IPS-20b (cell line): ENCODE measurements around the gene ZNF346.

Experiments used
- H3K27ac ChIP-seq: one replicate; pipeline ENCODE4 v1.5.1; 2013; ENCODE audit warnings: low read length
- H3K27me3 ChIP-seq: 2 replicates; pipeline ENCODE4 v1.6.1; 2013; ENCODE audit warnings: mild to moderate bottlenecking, low read length, inconsistent platforms; ENCODE audit not compliant: insufficient read depth
- H3K36me3 ChIP-seq: 2 replicates; pipeline ENCODE4 v1.6.1; 2013; ENCODE audit warnings: low read depth, mild to moderate bottlenecking, inconsistent platforms, low read length, moderate library complexity; ENCODE audit not compliant: insufficient read depth
- H3K4me1 ChIP-seq: 2 replicates; pipeline ENCODE4 v1.6.1; 2013; ENCODE audit warnings: mild to moderate bottlenecking, control low read depth, inconsistent platforms, low read length, moderate library complexity; ENCODE audit not compliant: insufficient read depth
- H3K4me3 ChIP-seq: 2 replicates; pipeline ENCODE4 v1.5.1; 2013; ENCODE audit warnings: mild to moderate bottlenecking, low read length, inconsistent platforms
- H3K9ac ChIP-seq: 2 replicates; pipeline ENCODE4 v1.6.1; 2013; ENCODE audit warnings: low read depth, mild to moderate bottlenecking, inconsistent platforms, low read length, moderate library complexity
- H3K9me3 ChIP-seq: 2 replicates; pipeline ENCODE4 v1.6.1; 2013; ENCODE audit warnings: mild to moderate bottlenecking, low read depth, low read length, inconsistent platforms; ENCODE audit not compliant: insufficient read depth

ZNF346 gene

GRCh38 chr5:177097016-177097985, 74.8 kb downstream of the ZNF346 start:
- no peaks in the 10 kb centered on the region for H3K27me3 ChIP-seq
- H3K27ac ChIP-seq = no peak overlapping the region
- peaks cover 36% of the 10 kb centered on the region for H3K36me3 ChIP-seq
- peaks cover 6% of the 10 kb centered on the region; the same call in 1 of the 2 replicates for H3K4me1 ChIP-seq
- H3K9me3 ChIP-seq = no peaks in the 10 kb centered on the region
- H3K4me3 ChIP-seq = no peak overlapping the region
- H3K9ac ChIP-seq = no peak overlapping the region

DNA sequence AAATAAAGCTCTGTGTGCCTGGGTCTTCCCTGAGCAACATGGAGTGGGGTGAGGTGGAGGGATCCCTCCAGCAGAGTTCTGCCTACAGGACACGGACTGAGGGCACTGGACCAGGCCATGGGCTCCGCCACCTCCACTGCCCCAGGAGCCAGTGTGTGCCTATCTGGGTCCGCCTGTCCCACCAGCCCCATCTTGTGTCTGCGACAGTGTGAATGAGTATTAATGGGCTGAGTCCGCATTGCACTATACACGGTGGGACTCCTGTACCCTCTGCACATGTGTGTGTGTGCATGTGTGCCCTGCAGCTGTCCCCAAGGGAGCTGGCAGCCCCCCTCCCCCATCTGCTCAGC, 75.6 kb downstream of the ZNF346 start:
- Histone ChIP-seq H3K9ac (no peak overlapping the region), H3K27ac (no peak overlapping the region), H3K36me3 (peaks cover 28% of the 10 kb centered on the region; the same call in 1 of the 2 replicates)

DNA sequence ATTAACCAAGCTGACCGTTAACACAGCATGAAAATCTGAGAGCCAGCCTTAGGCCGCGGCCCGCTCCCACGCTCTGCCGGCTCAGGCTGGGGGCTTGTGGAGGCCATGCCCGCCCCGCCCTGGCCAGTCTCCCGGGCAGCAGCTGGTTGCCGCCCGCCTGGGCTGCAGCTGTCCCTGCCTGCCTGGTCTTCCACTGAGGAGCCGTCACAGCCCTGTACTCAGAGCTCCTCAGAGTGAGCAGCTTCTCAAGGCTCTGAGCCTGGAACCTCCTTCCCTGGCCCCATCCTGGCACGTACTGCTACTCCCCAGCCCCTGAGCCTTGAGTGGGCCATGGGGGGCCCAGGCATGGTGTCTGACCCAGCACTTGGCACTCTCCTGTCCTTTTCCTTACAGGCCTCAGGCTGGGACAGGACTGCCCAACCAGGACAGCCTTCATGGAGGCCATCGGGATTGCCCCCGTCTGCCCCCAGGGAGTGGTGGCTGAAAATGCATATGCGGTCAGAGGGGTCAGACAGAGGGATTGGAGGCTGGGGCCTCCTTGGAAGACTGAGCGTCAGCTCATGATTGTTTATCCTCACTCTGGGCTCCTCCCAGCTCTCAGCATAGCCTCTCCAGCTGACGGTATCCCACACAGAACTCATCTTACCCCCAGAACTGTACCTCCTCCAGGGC, 76.1 kb downstream of the ZNF346 start:
- Histone ChIP-seq H3K9me3 (no peaks in the 10 kb centered on the region), H3K36me3 (peaks cover 23% of the 10 kb centered on the region; the same call in 1 of the 2 replicates), H3K9ac (no peak overlapping the region; the same call in 1 of the 2 replicates), H3K4me3 (no peak overlapping the region), H3K27ac (no peak overlapping the region), H3K4me1 (peaks cover 6% of the 10 kb centered on the region; the same call in 1 of the 2 replicates), H3K27me3 (no peaks in the 10 kb centered on the region)

More for the DNA sequence above, 75.6 kb downstream of the ZNF346 start:
- H3K27me3 ChIP-seq = no peaks in the 10 kb centered on the region
- peaks cover 6% of the 10 kb centered on the region; the same call in 1 of the 2 replicates for H3K4me1 ChIP-seq
- no peak overlapping the region for H3K4me3 ChIP-seq
- H3K9me3 ChIP-seq = no peaks in the 10 kb centered on the region

GRCh38 chr5:177099422-177100093, 77.1 kb downstream of the ZNF346 start:
- H3K36me3 ChIP-seq = peaks cover 17% of the 10 kb centered on the region; the same call in 1 of the 2 replicates
- H3K4me3 ChIP-seq = no peak overlapping the region
- peaks cover 6% of the 10 kb centered on the region; the same call in 1 of the 2 replicates for H3K4me1 ChIP-seq
- no peak overlapping the region for H3K9ac ChIP-seq
- H3K27me3 ChIP-seq = no peaks in the 10 kb centered on the region
- H3K9me3 ChIP-seq = no peaks in the 10 kb centered on the region
- H3K27ac ChIP-seq = no peak overlapping the region

DNA sequence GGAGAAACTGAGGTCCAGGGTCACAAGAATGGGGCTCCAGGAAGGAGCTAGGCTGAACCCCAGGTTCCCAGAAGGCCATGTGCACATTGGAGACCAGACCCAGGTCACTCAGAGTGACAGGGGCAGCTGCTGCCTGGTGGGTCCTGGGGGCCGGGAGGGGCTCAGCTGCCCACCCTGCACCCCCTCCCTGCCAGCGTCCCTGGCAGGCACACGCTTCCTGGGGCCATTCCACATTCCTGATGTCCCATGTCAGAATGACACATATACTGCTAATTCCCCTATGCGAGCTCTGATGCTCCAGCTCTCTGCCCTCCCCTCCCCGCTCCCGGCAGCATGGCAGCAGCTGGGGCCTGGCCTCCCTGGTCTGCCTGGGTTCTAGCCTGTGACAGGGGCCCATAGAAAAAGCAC, 78.2 kb downstream of the ZNF346 start:
- Histone ChIP-seq H3K9ac (no peak overlapping the region), H3K27me3 (no peaks in the 10 kb centered on the region), H3K4me1 (peaks cover 6% of the 10 kb centered on the region; the same call in 1 of the 2 replicates), H3K36me3 (peaks cover 7% of the 10 kb centered on the region; the same call in 1 of the 2 replicates), H3K27ac (no peak overlapping the region), H3K4me3 (no peak overlapping the region), H3K9me3 (no peaks in the 10 kb centered on the region)

DNA sequence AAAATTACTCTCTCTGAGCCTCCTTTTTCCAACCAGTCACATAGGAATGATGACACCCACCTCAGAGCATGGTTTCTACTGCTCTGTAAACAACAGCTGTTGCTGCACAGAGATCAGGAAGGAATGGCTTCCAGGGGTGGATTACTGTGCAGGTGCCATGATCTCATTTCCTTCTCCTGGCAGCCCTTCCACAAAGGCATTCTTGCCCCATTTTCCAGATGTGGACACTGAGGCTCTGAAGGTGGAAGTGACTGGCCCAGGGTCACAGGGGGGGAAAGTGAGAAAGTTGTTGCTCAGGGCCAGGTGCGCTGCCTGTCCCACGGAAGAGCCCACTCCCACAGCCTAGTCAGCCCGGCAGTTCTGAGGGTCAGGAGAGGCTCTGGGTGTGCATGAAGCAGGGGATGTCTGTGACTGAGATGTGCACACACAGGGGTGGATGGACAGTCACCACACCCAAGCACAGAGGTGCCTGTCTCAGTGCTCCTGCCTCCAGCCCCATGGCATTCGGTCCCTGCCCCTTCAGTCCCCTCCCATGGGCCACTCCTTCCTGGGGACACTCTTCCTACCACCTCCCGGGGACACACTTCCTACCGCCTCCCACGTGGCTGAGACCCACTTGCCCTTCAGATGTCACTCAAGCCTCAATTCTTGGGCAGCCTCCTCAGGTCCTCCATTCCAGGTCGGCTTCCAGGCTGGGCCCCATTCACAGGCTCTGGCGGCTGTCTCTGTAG, 81.2 kb downstream of the ZNF346 start:
- H3K9ac ChIP-seq = no peak overlapping the region
- H3K36me3 ChIP-seq = no peaks in the 10 kb centered on the region
- no peaks in the 10 kb centered on the region for H3K9me3 ChIP-seq
- no peak overlapping the region for H3K27ac ChIP-seq
- H3K4me3 ChIP-seq = no peak overlapping the region
- H3K27me3 ChIP-seq = no peaks in the 10 kb centered on the region
- peaks cover 6% of the 10 kb centered on the region; the same call in 1 of the 2 replicates for H3K4me1 ChIP-seq

- no peak overlapping the region for H3K4me3 ChIP-seq
- no peaks in the 10 kb centered on the region for H3K27me3 ChIP-seq
- no peaks in the 10 kb centered on the region for H3K9me3 ChIP-seq
- H3K36me3 ChIP-seq = no peaks in the 10 kb centered on the region
- H3K27ac ChIP-seq = no peak overlapping the region
- no peak overlapping the region for H3K9ac ChIP-seq
- H3K4me1 ChIP-seq = no peaks in the 10 kb centered on the region
Observed at GRCh38 chr5:177105691-177106476, 83.4 kb downstream of the ZNF346 start.

DNA sequence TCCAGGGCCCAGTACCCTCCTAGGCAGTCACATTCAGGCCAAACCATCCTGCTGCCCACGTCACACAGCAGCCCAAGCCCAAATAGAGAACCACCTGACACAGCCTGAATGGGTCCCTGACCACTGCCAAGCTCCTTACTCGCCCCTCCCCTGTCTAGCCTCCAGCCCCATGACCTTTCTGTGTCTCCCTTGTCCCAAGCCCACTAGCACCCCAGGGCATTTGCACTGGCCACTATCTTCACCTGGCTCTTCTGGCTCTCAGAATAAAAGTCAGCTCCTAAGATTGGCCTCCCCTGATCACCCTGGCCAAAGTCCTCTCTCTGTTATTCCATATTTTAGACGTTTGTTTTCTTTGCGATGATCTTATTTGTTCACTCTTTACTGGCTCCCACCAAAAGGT, 84.7 kb downstream of the ZNF346 start:
- no peak overlapping the region for H3K27ac ChIP-seq
- H3K36me3 ChIP-seq = no peaks in the 10 kb centered on the region
- H3K9me3 ChIP-seq = no peaks in the 10 kb centered on the region
- no peak overlapping the region for H3K9ac ChIP-seq
- H3K27me3 ChIP-seq = no peaks in the 10 kb centered on the region
- H3K4me3 ChIP-seq = no peak overlapping the region
- H3K4me1 ChIP-seq = no peaks in the 10 kb centered on the region

DNA sequence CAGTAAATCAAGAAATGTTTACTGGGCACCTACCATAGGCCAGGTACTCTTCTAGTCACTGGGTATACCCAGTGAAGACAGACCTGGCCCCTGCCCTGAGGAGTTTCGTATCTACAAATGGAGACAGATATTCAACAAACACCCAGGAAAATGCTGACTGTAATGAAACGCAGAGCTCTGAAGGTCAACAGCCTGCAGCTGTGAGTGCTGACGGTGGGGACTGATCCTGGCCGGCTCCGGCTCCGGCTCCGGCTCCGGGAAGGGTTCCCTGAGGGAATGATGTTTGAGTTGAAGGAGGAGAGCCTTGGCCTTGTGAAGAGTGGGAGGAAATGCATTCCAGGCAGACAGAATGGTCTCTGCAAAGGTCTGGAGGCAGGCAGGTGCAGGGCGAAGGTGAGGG, 87.3 kb downstream of the ZNF346 start:
- Histone ChIP-seq H3K27me3 (no peaks in the 10 kb centered on the region), H3K27ac (no peak overlapping the region), H3K4me1 (no peaks in the 10 kb centered on the region), H3K9me3 (no peaks in the 10 kb centered on the region), H3K9ac (no peak overlapping the region), H3K36me3 (no peaks in the 10 kb centered on the region), H3K4me3 (no peak overlapping the region)

- Histone ChIP-seq H3K27ac (no peak overlapping the region), H3K9ac (no peak overlapping the region)
Observed at GRCh38 chr5:177111720-177112394, 89.4 kb downstream of the ZNF346 start.

More at GRCh38 chr5:177111720-177112394, 89.4 kb downstream of the ZNF346 start:
- no peak overlapping the region for H3K4me3 ChIP-seq
- no peaks in the 10 kb centered on the region for H3K36me3 ChIP-seq
- no peaks in the 10 kb centered on the region for H3K9me3 ChIP-seq
- peaks cover 6% of the 10 kb centered on the region for H3K27me3 ChIP-seq
- no peaks in the 10 kb centered on the region; the same call in 1 of the 2 replicates for H3K4me1 ChIP-seq
